ENCODE data around the gene CCNK. TPM values are rescaled to one million over a fixed set of nuclear protein-coding genes. Genes with fewer than 3 reads are reported as not detected.
A peak's percentile ranks its signal among the peaks of the same experiment; 100 is the strongest.

Gene CCNK
- total RNA-seq, 1 donor from 2014 or later: 79.8 TPM

- TF ChIP-seq CTCF (IDR thresholded peaks at IDR 0.05; ENCODE audit: unreplicated experiment): no peak
- H3K36me3 Mint-ChIP-seq (ENCODE audit: low read depth, unreplicated experiment): no peaks in the 10 kb centered on the region
- H3K27ac Mint-ChIP-seq (ENCODE audit: unreplicated experiment): no peak overlapping the region
- no peak overlapping the region for H3K4me3 Mint-ChIP-seq (ENCODE audit: unreplicated experiment)
- peaks cover 15% of the 10 kb centered on the region for H3K4me1 Mint-ChIP-seq (ENCODE audit: unreplicated experiment)
- peaks cover 12% of the 10 kb centered on the region for H3K27me3 Mint-ChIP-seq (ENCODE audit: unreplicated experiment)
- DNase-seq (ENCODE audit: low spot score): no peak
- H3K9me3 Mint-ChIP-seq (ENCODE audit: unreplicated experiment): no peaks in the 10 kb centered on the region
Measured at GRCh38 chr14:99537399-99537798, 56.2 kb downstream of the CCNK start.

GRCh38 chr14:99538275-99538674, 57.1 kb downstream of the CCNK start:
- TF ChIP-seq CTCF (IDR thresholded peaks at IDR 0.05; ENCODE audit: unreplicated experiment): no peak
- peak overlapping the region; percentile 78 for H3K27ac Mint-ChIP-seq (ENCODE audit: unreplicated experiment)
- DNase-seq (ENCODE audit: low spot score): no peak
- no peak overlapping the region for H3K4me3 Mint-ChIP-seq (ENCODE audit: unreplicated experiment)
- H3K4me1 Mint-ChIP-seq (ENCODE audit: unreplicated experiment): peaks cover 15% of the 10 kb centered on the region
- no peaks in the 10 kb centered on the region for H3K36me3 Mint-ChIP-seq (ENCODE audit: low read depth, unreplicated experiment)
- no peaks in the 10 kb centered on the region for H3K9me3 Mint-ChIP-seq (ENCODE audit: unreplicated experiment)
- H3K27me3 Mint-ChIP-seq (ENCODE audit: unreplicated experiment): peaks cover 12% of the 10 kb centered on the region

GRCh38 chr14:99538733-99539132, 57.5 kb downstream of the CCNK start:
- Mint-ChIP-seq H3K4me3 (ENCODE audit: unreplicated experiment) (no peak overlapping the region), H3K36me3 (ENCODE audit: low read depth, unreplicated experiment) (no peaks in the 10 kb centered on the region), H3K4me1 (ENCODE audit: unreplicated experiment) (peaks cover 15% of the 10 kb centered on the region), H3K27ac (ENCODE audit: unreplicated experiment) (no peak overlapping the region), H3K27me3 (ENCODE audit: unreplicated experiment) (peaks cover 15% of the 10 kb centered on the region), H3K9me3 (ENCODE audit: unreplicated experiment) (no peaks in the 10 kb centered on the region)
- no peak for TF ChIP-seq CTCF (IDR thresholded peaks at IDR 0.05; ENCODE audit: unreplicated experiment)
- DNase-seq (ENCODE audit: low spot score): no peak

- Mint-ChIP-seq H3K27me3 (ENCODE audit: unreplicated experiment) (peaks cover 20% of the 10 kb centered on the region), H3K4me1 (ENCODE audit: unreplicated experiment) (peaks cover 15% of the 10 kb centered on the region), H3K36me3 (ENCODE audit: low read depth, unreplicated experiment) (no peaks in the 10 kb centered on the region), H3K9me3 (ENCODE audit: unreplicated experiment) (no peaks in the 10 kb centered on the region), H3K4me3 (ENCODE audit: unreplicated experiment) (no peak overlapping the region), H3K27ac (ENCODE audit: unreplicated experiment) (no peak overlapping the region)
- no peak for TF ChIP-seq CTCF (IDR thresholded peaks at IDR 0.05; ENCODE audit: unreplicated experiment)
- DNase-seq (ENCODE audit: low spot score): no peak
Measured at GRCh38 chr14:99539491-99539890, 58.3 kb downstream of the CCNK start.

- Mint-ChIP-seq H3K4me1 (ENCODE audit: unreplicated experiment) (peaks cover 17% of the 10 kb centered on the region), H3K27ac (ENCODE audit: unreplicated experiment) (no peak overlapping the region), H3K36me3 (ENCODE audit: low read depth, unreplicated experiment) (no peaks in the 10 kb centered on the region), H3K27me3 (ENCODE audit: unreplicated experiment) (peaks cover 20% of the 10 kb centered on the region), H3K9me3 (ENCODE audit: unreplicated experiment) (no peaks in the 10 kb centered on the region), H3K4me3 (ENCODE audit: unreplicated experiment) (no peak overlapping the region)
- no peak for DNase-seq (ENCODE audit: low spot score)
- TF ChIP-seq CTCF (IDR thresholded peaks at IDR 0.05; ENCODE audit: unreplicated experiment): no peak
Measured at GRCh38 chr14:99540196-99541032, 59.2 kb downstream of the CCNK start.

Data from endothelial cell (in vitro differentiated cells).